ENCODE results near the gene P3H2. TPM values are rescaled to one million over a fixed set of nuclear protein-coding genes. Genes with fewer than 3 reads are reported as not detected.

The P3H2 gene
- total RNA-seq, 2 donors from 2014 or later: 14.6 to 22.2 TPM

DNA sequence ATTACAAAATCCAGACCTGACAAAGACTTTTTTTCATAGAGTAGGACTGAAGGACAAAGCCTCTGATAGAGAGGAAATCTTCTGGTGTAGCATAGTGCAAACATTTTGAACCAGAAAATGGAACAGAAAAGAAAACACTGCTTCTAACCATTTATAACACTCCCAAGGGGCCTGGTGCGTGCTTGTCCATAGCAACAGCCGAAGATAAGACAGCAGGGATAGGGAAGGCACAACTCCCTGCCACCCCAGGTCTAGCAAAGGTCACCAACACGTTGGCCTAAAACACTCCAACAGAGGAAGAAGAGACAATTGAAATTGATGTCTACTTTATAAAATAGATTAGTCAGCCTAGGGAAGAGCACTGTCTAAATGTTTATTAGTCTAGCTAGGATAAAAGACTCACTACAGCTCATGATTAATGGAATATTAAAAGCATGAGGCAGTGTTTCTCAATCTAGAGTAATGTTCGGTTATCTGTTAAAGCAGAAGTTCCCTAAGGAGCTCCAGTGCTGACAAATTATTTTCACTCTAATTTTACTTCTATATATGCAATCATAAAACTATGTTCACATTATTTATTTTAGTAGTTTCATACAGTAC, 145.2 kb downstream of the P3H2 start:
- no peak for DNase-seq
- Histone ChIP-seq H3K4me1 (no peaks in the 10 kb centered on the region), H3K9ac (ENCODE audit: low read depth in 2 of 2, low read length in 2 of 2) (no peak overlapping the region), H3K27me3 (no peaks in the 10 kb centered on the region), H3K9me3 (no peaks in the 10 kb centered on the region), H3K27ac (no peak overlapping the region), H3K4me3 (no peak overlapping the region), H3K36me3 (no peaks in the 10 kb centered on the region)
- TF ChIP-seq, protein P1, sequence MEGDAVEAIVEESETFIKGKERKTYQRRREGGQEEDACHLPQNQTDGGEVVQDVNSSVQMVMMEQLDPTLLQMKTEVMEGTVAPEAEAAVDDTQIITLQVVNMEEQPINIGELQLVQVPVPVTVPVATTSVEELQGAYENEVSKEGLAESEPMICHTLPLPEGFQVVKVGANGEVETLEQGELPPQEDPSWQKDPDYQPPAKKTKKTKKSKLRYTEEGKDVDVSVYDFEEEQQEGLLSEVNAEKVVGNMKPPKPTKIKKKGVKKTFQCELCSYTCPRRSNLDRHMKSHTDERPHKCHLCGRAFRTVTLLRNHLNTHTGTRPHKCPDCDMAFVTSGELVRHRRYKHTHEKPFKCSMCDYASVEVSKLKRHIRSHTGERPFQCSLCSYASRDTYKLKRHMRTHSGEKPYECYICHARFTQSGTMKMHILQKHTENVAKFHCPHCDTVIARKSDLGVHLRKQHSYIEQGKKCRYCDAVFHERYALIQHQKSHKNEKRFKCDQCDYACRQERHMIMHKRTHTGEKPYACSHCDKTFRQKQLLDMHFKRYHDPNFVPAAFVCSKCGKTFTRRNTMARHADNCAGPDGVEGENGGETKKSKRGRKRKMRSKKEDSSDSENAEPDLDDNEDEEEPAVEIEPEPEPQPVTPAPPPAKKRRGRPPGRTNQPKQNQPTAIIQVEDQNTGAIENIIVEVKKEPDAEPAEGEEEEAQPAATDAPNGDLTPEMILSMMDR (IDR thresholded peaks at IDR 0.05): no peak
- intact Hi-C loops (cut with DNase I): no loop called here

DNA sequence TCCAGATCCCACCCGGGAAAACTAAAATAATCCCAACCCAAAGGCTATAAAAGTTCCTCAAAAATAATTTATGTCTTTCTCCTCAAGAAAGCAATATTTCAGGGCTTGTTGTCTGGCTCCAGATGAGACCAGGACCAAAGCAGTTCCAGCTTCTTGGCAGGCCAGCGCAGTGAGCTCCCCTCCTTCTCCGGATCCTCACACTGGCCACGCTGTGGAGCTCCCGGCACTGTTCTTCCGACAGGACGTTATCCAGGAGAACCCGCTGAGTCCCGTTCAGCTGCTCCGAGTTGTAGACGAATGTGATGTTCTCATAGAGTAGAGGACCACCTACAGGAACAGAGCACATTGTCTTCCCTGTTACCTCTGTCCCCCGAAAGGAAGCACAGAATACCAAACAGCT, 146.3 kb downstream of the P3H2 start:
- H3K27me3 ChIP-seq: no peaks in the 10 kb centered on the region
- intact Hi-C loops (cut with DNase I): no loop called here
- H3K27ac ChIP-seq: no peak overlapping the region
- TF ChIP-seq, protein P1 (IDR thresholded peaks at IDR 0.05): no peak
- H3K4me1 ChIP-seq: no peaks in the 10 kb centered on the region
- H3K9me3 ChIP-seq: no peaks in the 10 kb centered on the region
- no peak overlapping the region for H3K9ac ChIP-seq (ENCODE audit: low read depth in 2 of 2, low read length in 2 of 2)
- no peak overlapping the region for H3K4me3 ChIP-seq
- DNase-seq: no peak
- no peaks in the 10 kb centered on the region for H3K36me3 ChIP-seq

DNA sequence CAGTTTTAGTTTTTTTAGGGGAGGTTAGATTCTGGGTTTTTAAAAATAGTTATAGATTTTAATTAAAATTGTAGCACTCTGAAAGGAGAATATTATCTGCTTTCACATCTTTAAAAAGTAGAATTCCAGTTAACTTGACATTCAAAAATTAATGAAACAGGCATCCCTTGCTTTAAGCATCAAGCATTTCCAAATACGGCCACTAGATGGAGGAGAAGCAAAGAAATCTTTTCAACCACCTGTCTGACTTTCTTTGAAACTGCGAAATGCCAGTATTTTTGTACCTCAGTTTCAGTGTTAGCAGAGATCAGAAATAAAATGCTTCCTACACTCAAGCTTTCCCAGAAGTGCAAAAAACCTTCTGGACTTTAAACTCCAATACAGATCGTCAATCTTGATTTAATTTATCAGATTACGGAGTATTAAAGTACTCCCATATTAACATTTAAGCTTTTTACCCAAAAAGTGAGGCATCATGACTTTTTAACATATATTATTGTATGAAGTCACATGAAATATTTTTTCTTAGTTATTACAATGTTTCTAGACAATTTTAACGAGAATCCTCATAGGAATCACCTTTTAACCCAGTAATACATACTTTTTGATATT, 153.3 kb downstream of the P3H2 start:
- peak; percentile 49 for DNase-seq
- H3K36me3 ChIP-seq: no peaks in the 10 kb centered on the region
- intact Hi-C loops (cut with DNase I): loop anchor here (2.0 to 5.0 kb wide), 3 partner anchors 50 to 235 kb away; partner anchors contain the start of gene P3H2
- H3K27ac ChIP-seq: no peak overlapping the region
- H3K9ac ChIP-seq (ENCODE audit: low read depth in 2 of 2, low read length in 2 of 2): no peak overlapping the region
- TF ChIP-seq, protein P1 (IDR thresholded peaks at IDR 0.05): peak; percentile 71
- no peaks in the 10 kb centered on the region for H3K4me1 ChIP-seq
- H3K27me3 ChIP-seq: no peaks in the 10 kb centered on the region
- H3K4me3 ChIP-seq: no peak overlapping the region
- no peaks in the 10 kb centered on the region for H3K9me3 ChIP-seq

DNA sequence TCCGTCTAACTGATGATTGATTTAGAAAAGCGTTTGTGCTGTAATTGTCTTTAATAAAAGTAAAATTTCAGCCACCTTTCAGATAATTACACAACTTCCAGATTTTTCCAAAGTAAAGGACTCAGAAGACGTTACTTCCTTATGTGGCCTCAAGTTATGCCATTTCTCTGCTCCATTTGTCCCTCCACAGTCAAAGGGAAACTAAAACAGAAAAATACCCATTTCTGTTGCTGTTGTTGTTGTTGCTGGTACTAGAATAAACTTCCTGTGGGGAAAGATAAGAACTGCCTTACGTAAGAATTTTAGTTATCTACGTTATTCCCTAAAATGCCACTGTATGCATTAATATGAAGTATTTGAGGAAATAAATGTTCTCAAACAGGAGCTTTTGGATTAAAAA, 153.9 kb downstream of the P3H2 start:
- Histone ChIP-seq H3K27ac (no peak overlapping the region), H3K36me3 (no peaks in the 10 kb centered on the region), H3K27me3 (no peaks in the 10 kb centered on the region), H3K4me3 (no peak overlapping the region), H3K9ac (ENCODE audit: low read depth in 2 of 2, low read length in 2 of 2) (no peak overlapping the region), H3K4me1 (no peaks in the 10 kb centered on the region), H3K9me3 (no peaks in the 10 kb centered on the region)
- intact Hi-C loops (cut with DNase I): loop anchor here (2.0 to 5.0 kb wide), 3 partner anchors 50 to 236 kb away; partner anchors contain the start of gene P3H2
- DNase-seq: no peak
- TF ChIP-seq, protein P1 (IDR thresholded peaks at IDR 0.05): no peak

DNA sequence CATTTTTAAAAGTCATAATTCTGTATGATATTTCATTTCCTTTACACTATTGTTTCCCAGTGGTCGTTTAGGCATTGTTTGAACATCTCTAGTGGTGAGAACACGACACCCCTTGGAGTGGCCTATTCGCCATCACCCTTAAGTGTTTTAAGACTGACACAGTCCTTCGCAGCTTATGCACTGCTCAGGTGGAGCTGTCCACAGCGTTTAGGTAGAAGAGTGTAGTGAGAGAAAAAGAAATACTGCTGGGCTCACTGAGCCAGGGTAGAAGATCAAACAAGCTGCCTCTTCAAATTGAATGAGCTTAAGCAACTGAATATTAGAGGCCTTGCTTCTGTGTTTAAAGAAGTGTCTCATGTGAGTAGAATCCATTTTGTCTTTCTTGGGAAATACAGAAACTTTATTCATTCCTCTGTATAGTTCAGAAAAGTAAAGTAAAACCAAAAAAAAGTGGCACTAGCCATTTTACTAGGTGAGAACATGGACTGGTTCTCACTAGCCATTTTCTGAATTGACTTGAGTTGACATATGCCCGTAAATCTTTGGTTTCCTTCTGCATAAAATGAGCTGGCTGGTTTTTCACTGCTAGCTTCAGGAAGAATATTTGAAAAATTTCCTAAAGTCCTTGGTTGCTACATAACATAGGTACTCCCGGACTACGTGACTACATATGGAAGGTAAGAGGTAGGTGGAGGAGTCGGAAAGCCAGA, 155.9 kb downstream of the P3H2 start:
- TF ChIP-seq, protein P1 (IDR thresholded peaks at IDR 0.05): no peak

More for the DNA sequence above, 155.9 kb downstream of the P3H2 start:
- Histone ChIP-seq H3K9ac (ENCODE audit: low read depth in 2 of 2, low read length in 2 of 2) (no peak overlapping the region), H3K27ac (no peak overlapping the region), H3K4me3 (no peak overlapping the region), H3K4me1 (no peaks in the 10 kb centered on the region), H3K36me3 (no peaks in the 10 kb centered on the region), H3K9me3 (no peaks in the 10 kb centered on the region), H3K27me3 (no peaks in the 10 kb centered on the region)
- intact Hi-C loops (cut with DNase I): loop anchor here (5.0 kb wide), 2 partner anchors 53 to 158 kb away; partner anchors contain the start of gene P3H2
- DNase-seq: no peak

Measured in colonic mucosa (tissue), 4 donors.